ENCODE data around the gene CPHXL2.

DNA sequence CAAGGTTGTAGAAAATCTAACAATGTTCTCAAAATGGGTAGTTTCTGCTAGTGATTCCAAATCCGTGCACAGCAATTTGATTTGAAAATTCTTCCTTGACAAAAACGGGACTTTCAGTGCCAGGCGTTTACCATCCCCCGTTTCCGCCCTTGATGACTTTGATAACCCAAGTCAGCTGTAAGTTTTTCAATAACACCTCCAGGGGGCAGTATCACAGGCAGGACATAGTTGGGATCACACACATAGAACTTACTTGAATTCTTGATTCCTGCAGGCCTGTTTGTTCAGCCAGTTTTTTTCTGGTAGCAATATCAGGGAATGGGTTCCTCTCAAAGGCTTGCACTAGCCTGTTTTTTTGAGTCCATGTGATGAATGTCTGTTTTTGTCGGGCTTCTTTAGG lies 18.9 kb upstream of the CPHXL2 start:
- TF ChIP-seq POLR2A (IDR thresholded peaks at IDR 0.05), result no peak
- TF ChIP-seq, protein P1, sequence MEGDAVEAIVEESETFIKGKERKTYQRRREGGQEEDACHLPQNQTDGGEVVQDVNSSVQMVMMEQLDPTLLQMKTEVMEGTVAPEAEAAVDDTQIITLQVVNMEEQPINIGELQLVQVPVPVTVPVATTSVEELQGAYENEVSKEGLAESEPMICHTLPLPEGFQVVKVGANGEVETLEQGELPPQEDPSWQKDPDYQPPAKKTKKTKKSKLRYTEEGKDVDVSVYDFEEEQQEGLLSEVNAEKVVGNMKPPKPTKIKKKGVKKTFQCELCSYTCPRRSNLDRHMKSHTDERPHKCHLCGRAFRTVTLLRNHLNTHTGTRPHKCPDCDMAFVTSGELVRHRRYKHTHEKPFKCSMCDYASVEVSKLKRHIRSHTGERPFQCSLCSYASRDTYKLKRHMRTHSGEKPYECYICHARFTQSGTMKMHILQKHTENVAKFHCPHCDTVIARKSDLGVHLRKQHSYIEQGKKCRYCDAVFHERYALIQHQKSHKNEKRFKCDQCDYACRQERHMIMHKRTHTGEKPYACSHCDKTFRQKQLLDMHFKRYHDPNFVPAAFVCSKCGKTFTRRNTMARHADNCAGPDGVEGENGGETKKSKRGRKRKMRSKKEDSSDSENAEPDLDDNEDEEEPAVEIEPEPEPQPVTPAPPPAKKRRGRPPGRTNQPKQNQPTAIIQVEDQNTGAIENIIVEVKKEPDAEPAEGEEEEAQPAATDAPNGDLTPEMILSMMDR (IDR thresholded peaks at IDR 0.05), result no peak
